Activated CD4-positive, alpha-beta memory T cell treated with anti-CD3 and anti-CD28 coated beads, Interleukin-2, amount 10 ng/mL, durations not matched to agents 7 days and 5 days (primary cell): ENCODE data around the gene SPATA31D1. TPM values are rescaled to one million over a fixed set of nuclear protein-coding genes. Genes with fewer than 3 reads are reported as not detected.
"Not testable (repeated sequence)": the region's sequence is repeated elsewhere in the genome, so short reads cannot be mapped to it uniquely, and the experiment has no call there.

Experiments used
- CTCF ChIA-PET: fragments of 350-600 bp; sonication (Branson Sonifier 250); formaldehyde crosslinking; loops from one replicate; lab custom pipeline; 2021; ENCODE audit warnings: antibody characterized with exemption, inconsistent platforms; lab: Charles Lee
- POLR2A ChIA-PET: fragments of 350-600 bp; sonication (Branson Sonifier 250); formaldehyde crosslinking; loops from one replicate; lab custom pipeline; 2021; ENCODE audit warnings: antibody characterized with exemption; lab: Charles Lee
- DNase-seq: peaks from one replicate; pipeline ENCODE4 v3.0.0-alpha.2; 2020
- H3K27ac Mint-ChIP-seq: one replicate; pipeline ENCODE4 v1.8.0; 2021; ENCODE audit warnings: mild to moderate bottlenecking, mixed read lengths
- H3K27me3 Mint-ChIP-seq: one replicate; pipeline ENCODE4 v1.8.0; 2021; ENCODE audit warnings: mixed read lengths
- H3K36me3 Mint-ChIP-seq: one replicate; pipeline ENCODE4 v1.8.0; 2021; ENCODE audit warnings: low read depth, mixed read lengths
- H3K4me1 Mint-ChIP-seq: one replicate; pipeline ENCODE4 v1.8.0; 2021; ENCODE audit warnings: mixed read lengths
- H3K4me3 Mint-ChIP-seq: one replicate; pipeline ENCODE4 v1.8.0; 2021; ENCODE audit warnings: mild to moderate bottlenecking, mixed read lengths
- H3K9me3 Mint-ChIP-seq: one replicate; pipeline ENCODE4 v1.8.0; 2021; ENCODE audit warnings: mixed read lengths
- total RNA-seq, 2 experiments: library from RNA; stranded (reverse); gene quantifications; one replicate each; pipeline ENCODE4 v1.2.3, GENCODE V29; 2021

The SPATA31D1 gene
- total RNA-seq = not detected

- H3K4me3 Mint-ChIP-seq, H3K27me3 Mint-ChIP-seq, DNase-seq, CTCF ChIA-PET, POLR2A ChIA-PET, H3K27ac Mint-ChIP-seq, H3K4me1 Mint-ChIP-seq, H3K36me3 Mint-ChIP-seq: not testable (repeated sequence)
- peaks cover 13% of the 10 kb centered on the region for H3K9me3 Mint-ChIP-seq
Measured at GRCh38 chr9:81988472-81988871, at the start of gene SPATA31D1. Gene SPATA31D1, plus strand, starts transcription at chr9:81988772. Its CDS starts 47 bp downstream, at chr9:81988819.

- DNase-seq, POLR2A ChIA-PET, H3K4me3 Mint-ChIP-seq, H3K27me3 Mint-ChIP-seq, H3K9me3 Mint-ChIP-seq, H3K27ac Mint-ChIP-seq, H3K4me1 Mint-ChIP-seq, CTCF ChIA-PET, H3K36me3 Mint-ChIP-seq: not testable (repeated sequence)
Measured at GRCh38 chr9:81943393-81943792, 45.2 kb upstream of the SPATA31D1 start, which contains the start of gene SPATA31D3. Gene SPATA31D3, plus strand, starts transcription at chr9:81943500. Its CDS starts 86 bp downstream, at chr9:81943586.

GRCh38 chr9:81948650-81949049 lies 39.9 kb upstream of the SPATA31D1 start:
- H3K9me3 Mint-ChIP-seq, DNase-seq, POLR2A ChIA-PET, H3K27ac Mint-ChIP-seq, CTCF ChIA-PET, H3K36me3 Mint-ChIP-seq, H3K4me1 Mint-ChIP-seq, H3K27me3 Mint-ChIP-seq, H3K4me3 Mint-ChIP-seq: not testable (repeated sequence)

GRCh38 chr9:81953096-81953495 lies 35.5 kb upstream of the SPATA31D1 start:
- no peaks in the 10 kb centered on the region for H3K36me3 Mint-ChIP-seq
- CTCF ChIA-PET = no interaction called here
- H3K9me3 Mint-ChIP-seq = peaks cover 25% of the 10 kb centered on the region
- H3K4me1 Mint-ChIP-seq = no peaks in the 10 kb centered on the region
- DNase-seq = no peak
- H3K27me3 Mint-ChIP-seq = no peaks in the 10 kb centered on the region
- no peak overlapping the region for H3K27ac Mint-ChIP-seq
- no peak overlapping the region for H3K4me3 Mint-ChIP-seq
- POLR2A ChIA-PET = no interaction called here

DNA sequence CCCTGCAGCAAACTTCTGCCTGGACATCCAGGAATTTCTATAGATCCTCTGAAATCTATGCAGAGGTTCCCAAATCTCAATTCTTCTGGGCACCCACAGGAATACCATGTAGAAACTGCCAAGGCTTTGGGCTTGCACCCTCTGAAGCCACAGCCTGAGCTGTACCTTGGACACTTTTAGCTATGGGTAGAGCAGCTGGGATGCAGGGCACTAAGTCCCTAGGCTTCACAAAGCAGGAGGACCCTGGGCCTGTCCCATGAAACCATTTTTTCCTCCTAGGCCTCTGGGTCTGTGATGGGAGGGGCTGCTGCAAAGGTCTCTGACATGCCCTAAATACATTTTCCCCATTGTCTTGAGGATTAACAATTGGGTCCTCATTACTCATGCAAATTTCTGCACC lies 32.9 kb upstream of the SPATA31D1 start:
- Mint-ChIP-seq H3K4me3 (no peak overlapping the region), H3K27me3 (no peaks in the 10 kb centered on the region), H3K27ac (no peak overlapping the region), H3K36me3 (no peaks in the 10 kb centered on the region), H3K4me1 (no peaks in the 10 kb centered on the region), H3K9me3 (peaks cover 27% of the 10 kb centered on the region)
- CTCF ChIA-PET = no interaction called here
- no peak for DNase-seq
- POLR2A ChIA-PET = no interaction called here

- Mint-ChIP-seq H3K9me3 (peaks cover 7% of the 10 kb centered on the region), H3K27me3 (no peaks in the 10 kb centered on the region), H3K4me3 (no peak overlapping the region), H3K27ac (no peak overlapping the region), H3K4me1 (no peaks in the 10 kb centered on the region), H3K36me3 (no peaks in the 10 kb centered on the region)
- ChIA-PET CTCF (no interaction called here), POLR2A (no interaction called here)
- no peak for DNase-seq
Measured at GRCh38 chr9:81964218-81965171, 24.1 kb upstream of the SPATA31D1 start.

DNA sequence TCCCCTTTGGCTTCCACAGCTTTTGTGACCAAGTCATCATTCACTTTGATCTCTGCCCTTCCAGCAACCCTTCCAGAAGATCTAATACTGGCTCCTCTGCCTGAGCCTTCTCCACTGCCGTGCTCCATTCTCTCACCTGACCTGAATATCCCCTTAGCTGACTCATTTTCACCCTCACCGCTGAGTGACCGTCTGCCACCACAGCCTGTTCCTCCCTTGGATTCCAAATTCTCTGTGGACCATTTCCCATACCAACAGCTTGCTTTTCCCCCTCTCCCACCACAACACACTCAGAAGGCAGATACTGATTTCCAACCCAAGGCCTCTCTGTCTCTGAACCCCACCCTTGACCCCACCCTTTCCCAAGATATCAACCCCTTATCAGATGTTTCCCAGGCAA lies 20.5 kb upstream of the SPATA31D1 start:
- CTCF ChIA-PET = no interaction called here
- no peak for DNase-seq
- Mint-ChIP-seq H3K27ac (no peak overlapping the region), H3K4me1 (no peaks in the 10 kb centered on the region), H3K27me3 (no peaks in the 10 kb centered on the region), H3K36me3 (no peaks in the 10 kb centered on the region), H3K4me3 (no peak overlapping the region), H3K9me3 (peaks cover 12% of the 10 kb centered on the region)
- POLR2A ChIA-PET = no interaction called here

- H3K36me3 Mint-ChIP-seq = no peaks in the 10 kb centered on the region
- no peak overlapping the region for H3K4me3 Mint-ChIP-seq
- no peak for DNase-seq
- no peaks in the 10 kb centered on the region for H3K27me3 Mint-ChIP-seq
- no peak overlapping the region for H3K27ac Mint-ChIP-seq
- CTCF ChIA-PET = no interaction called here
- H3K9me3 Mint-ChIP-seq = peaks cover 12% of the 10 kb centered on the region
- no peaks in the 10 kb centered on the region for H3K4me1 Mint-ChIP-seq
- POLR2A ChIA-PET = no interaction called here
Measured at GRCh38 chr9:81969971-81970370, 18.6 kb upstream of the SPATA31D1 start.

GRCh38 chr9:81971727-81972126 lies 16.8 kb upstream of the SPATA31D1 start:
- Mint-ChIP-seq H3K9me3 (peaks cover 16% of the 10 kb centered on the region), H3K27me3 (no peaks in the 10 kb centered on the region), H3K27ac (no peak overlapping the region), H3K4me1 (no peaks in the 10 kb centered on the region), H3K4me3 (no peak overlapping the region), H3K36me3 (no peaks in the 10 kb centered on the region)
- CTCF ChIA-PET = no interaction called here
- POLR2A ChIA-PET = no interaction called here
- no peak for DNase-seq

- Mint-ChIP-seq H3K27ac (no peak overlapping the region), H3K9me3 (peaks cover 15% of the 10 kb centered on the region), H3K4me1 (no peaks in the 10 kb centered on the region), H3K36me3 (no peaks in the 10 kb centered on the region), H3K4me3 (no peak overlapping the region), H3K27me3 (no peaks in the 10 kb centered on the region)
- no peak for DNase-seq
- CTCF ChIA-PET = no interaction called here
- POLR2A ChIA-PET = no interaction called here
Measured at GRCh38 chr9:81974764-81975163, 13.8 kb upstream of the SPATA31D1 start.

- Mint-ChIP-seq H3K4me3 (no peak overlapping the region), H3K4me1 (no peaks in the 10 kb centered on the region)
- POLR2A ChIA-PET = no interaction called here
Measured at GRCh38 chr9:81976351-81976750, 12.2 kb upstream of the SPATA31D1 start.

GRCh38 chr9:81979196-81979595 lies 9.4 kb upstream of the SPATA31D1 start:
- DNase-seq = no peak
- Mint-ChIP-seq H3K27me3 (no peaks in the 10 kb centered on the region), H3K9me3 (peaks cover 10% of the 10 kb centered on the region), H3K4me1 (no peaks in the 10 kb centered on the region), H3K27ac (no peak overlapping the region), H3K4me3 (no peak overlapping the region), H3K36me3 (no peaks in the 10 kb centered on the region)
- POLR2A ChIA-PET = no interaction called here
- CTCF ChIA-PET = no interaction called here

More at GRCh38 chr9:81976351-81976750, 12.2 kb upstream of the SPATA31D1 start:
- no peak for DNase-seq
- CTCF ChIA-PET = no interaction called here
- no peaks in the 10 kb centered on the region for H3K36me3 Mint-ChIP-seq
- no peaks in the 10 kb centered on the region for H3K27me3 Mint-ChIP-seq
- H3K9me3 Mint-ChIP-seq = peaks cover 10% of the 10 kb centered on the region
- no peak overlapping the region for H3K27ac Mint-ChIP-seq

DNA sequence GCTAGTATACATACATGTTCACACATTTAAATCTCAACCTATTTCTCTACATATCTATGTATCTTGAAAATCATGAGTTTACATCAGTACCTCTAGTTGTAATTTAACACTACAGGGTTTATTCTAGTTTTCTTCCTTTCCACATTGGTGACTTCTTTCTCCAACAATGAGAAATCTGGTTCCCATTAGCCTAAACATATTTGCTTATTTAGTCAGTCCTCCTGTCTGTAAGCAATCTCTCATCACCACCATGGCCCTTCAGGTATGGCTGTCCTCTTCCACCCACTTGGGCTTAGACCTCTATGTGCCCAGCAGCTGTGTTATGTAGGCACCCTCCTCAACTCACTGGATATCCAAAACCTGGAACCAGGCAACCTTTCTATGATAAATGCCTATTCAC lies 8.0 kb upstream of the SPATA31D1 start:
- CTCF ChIA-PET = no interaction called here

DNA sequence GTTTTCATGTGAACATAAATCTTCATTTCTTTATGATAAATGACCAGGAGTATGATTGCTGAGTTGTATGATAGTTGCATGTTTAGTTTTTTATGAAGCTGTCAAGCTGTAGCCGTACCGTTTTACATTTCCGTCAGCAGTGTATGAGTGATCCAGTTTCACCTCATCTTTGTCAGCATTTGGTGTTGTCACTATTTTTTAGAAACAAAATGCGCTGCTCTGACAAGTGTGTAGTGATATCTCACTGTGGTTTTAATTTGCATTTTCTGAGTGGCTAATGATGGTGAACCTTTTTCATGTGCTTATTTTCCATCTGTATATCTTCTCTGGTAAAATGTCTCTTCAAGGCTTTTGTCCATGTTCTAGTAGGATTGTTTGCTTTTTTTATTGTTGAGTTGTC lies 6.7 kb upstream of the SPATA31D1 start:
- Mint-ChIP-seq H3K27me3 (no peaks in the 10 kb centered on the region), H3K36me3 (no peaks in the 10 kb centered on the region), H3K9me3 (peaks cover 6% of the 10 kb centered on the region), H3K27ac (no peak overlapping the region), H3K4me1 (no peaks in the 10 kb centered on the region), H3K4me3 (no peak overlapping the region)
- no peak for DNase-seq
- POLR2A ChIA-PET = no interaction called here
- CTCF ChIA-PET = no interaction called here

More for the DNA sequence above, 8.0 kb upstream of the SPATA31D1 start:
- Mint-ChIP-seq H3K27ac (no peak overlapping the region), H3K9me3 (peaks cover 7% of the 10 kb centered on the region), H3K4me1 (no peaks in the 10 kb centered on the region), H3K27me3 (no peaks in the 10 kb centered on the region), H3K36me3 (no peaks in the 10 kb centered on the region), H3K4me3 (no peak overlapping the region)
- POLR2A ChIA-PET = no interaction called here
- DNase-seq = no peak
